ENCODE measurements around the gene ARPP19. TPM values are rescaled to one million over a fixed set of nuclear protein-coding genes. Genes with fewer than 3 reads are reported as not detected.

Gene ARPP19
- total RNA-seq, 1 donor from 2014 or later = 150 TPM

- TF ChIP-seq, protein P1, sequence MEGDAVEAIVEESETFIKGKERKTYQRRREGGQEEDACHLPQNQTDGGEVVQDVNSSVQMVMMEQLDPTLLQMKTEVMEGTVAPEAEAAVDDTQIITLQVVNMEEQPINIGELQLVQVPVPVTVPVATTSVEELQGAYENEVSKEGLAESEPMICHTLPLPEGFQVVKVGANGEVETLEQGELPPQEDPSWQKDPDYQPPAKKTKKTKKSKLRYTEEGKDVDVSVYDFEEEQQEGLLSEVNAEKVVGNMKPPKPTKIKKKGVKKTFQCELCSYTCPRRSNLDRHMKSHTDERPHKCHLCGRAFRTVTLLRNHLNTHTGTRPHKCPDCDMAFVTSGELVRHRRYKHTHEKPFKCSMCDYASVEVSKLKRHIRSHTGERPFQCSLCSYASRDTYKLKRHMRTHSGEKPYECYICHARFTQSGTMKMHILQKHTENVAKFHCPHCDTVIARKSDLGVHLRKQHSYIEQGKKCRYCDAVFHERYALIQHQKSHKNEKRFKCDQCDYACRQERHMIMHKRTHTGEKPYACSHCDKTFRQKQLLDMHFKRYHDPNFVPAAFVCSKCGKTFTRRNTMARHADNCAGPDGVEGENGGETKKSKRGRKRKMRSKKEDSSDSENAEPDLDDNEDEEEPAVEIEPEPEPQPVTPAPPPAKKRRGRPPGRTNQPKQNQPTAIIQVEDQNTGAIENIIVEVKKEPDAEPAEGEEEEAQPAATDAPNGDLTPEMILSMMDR (IDR thresholded peaks at IDR 0.05; ENCODE audit: insufficient read depth, low read length, severe bottlenecking) = no peak
- FAIRE-seq = no peak
- Histone ChIP-seq H3K4me3 (ENCODE audit: low read depth, low read length) (no peak overlapping the region), H3K27me3 (ENCODE audit: control insufficient read depth, insufficient read depth, low read length) (no peaks in the 10 kb centered on the region), H3K36me3 (ENCODE audit: control insufficient read depth, insufficient read depth, low read length) (peaks cover 2% of the 10 kb centered on the region)
- DNase-seq (ENCODE audit: low read depth) = no peak
Measured at GRCh38 chr15:52563501-52564060, 5.2 kb downstream of the ARPP19 start.

DNA sequence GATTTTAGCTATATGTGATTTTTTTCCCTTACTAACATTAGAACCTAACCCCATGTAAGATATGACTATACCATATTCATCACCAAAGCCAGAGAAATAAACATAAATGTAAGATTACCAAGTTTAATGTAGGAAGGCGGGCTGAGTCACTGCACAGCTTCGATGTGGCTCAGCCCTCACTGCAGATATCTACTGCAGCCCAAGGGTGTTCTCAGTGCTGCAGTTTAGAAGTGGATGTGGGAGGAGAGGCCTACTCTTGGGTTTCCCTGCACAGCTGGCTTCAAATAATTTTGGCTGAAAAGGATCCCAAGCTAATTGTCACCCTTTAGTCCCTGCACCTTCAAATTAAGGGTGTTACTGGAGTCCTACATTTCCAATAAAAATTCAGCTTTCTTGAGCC, 9.3 kb downstream of the ARPP19 start:
- Histone ChIP-seq H3K36me3 (ENCODE audit: control insufficient read depth, insufficient read depth, low read length) (peaks cover 2% of the 10 kb centered on the region), H3K4me3 (ENCODE audit: low read depth, low read length) (no peak overlapping the region), H3K27me3 (ENCODE audit: control insufficient read depth, insufficient read depth, low read length) (no peaks in the 10 kb centered on the region)
- FAIRE-seq (no peak), DNase-seq (ENCODE audit: low read depth) (peak; percentile 34)
- TF ChIP-seq, protein P1 (IDR thresholded peaks at IDR 0.05; ENCODE audit: insufficient read depth, low read length, severe bottlenecking) = no peak

DNA sequence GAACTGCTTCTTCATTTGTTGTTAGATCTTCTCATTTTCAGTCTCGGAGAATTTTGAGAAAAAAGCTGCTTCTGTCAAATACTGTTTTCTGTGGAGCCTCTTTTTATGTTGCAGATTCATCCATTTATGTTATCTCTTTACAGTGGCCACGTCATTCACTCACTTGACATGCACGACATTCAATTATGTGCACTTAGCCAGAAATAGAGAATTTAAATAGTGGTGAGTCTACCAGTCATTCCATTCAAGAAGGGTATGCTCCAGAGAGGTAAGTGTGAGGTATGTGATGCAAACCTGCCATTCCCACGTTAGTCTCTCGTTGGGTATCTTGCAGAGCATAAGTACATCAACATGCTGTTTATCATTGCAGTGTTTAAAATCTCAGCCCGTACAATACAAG, 9.8 kb downstream of the ARPP19 start:
- TF ChIP-seq, protein P1 (IDR thresholded peaks at IDR 0.05; ENCODE audit: insufficient read depth, low read length, severe bottlenecking) = no peak
- DNase-seq (ENCODE audit: low read depth) (no peak), FAIRE-seq (no peak)
- no peak overlapping the region for H3K4me3 ChIP-seq (ENCODE audit: low read depth, low read length)
- peaks cover 2% of the 10 kb centered on the region for H3K36me3 ChIP-seq (ENCODE audit: control insufficient read depth, insufficient read depth, low read length)
- H3K27me3 ChIP-seq (ENCODE audit: control insufficient read depth, insufficient read depth, low read length) = no peaks in the 10 kb centered on the region

- no peaks in the 10 kb centered on the region for H3K27me3 ChIP-seq (ENCODE audit: control insufficient read depth, insufficient read depth, low read length)
- peaks cover 4% of the 10 kb centered on the region for H3K36me3 ChIP-seq (ENCODE audit: control insufficient read depth, insufficient read depth, low read length)
- peak; percentile 97 for DNase-seq (ENCODE audit: low read depth)
- TF ChIP-seq, protein P1 (IDR thresholded peaks at IDR 0.05; ENCODE audit: insufficient read depth, low read length, severe bottlenecking) = no peak
- no peak for FAIRE-seq
- H3K4me3 ChIP-seq (ENCODE audit: low read depth, low read length) = peak overlapping the region; percentile 6
Measured at GRCh38 chr15:52558196-52558595, 10.6 kb downstream of the ARPP19 start.

GRCh38 chr15:52557274-52557641, 11.6 kb downstream of the ARPP19 start:
- Histone ChIP-seq H3K36me3 (ENCODE audit: control insufficient read depth, insufficient read depth, low read length) (peaks cover 4% of the 10 kb centered on the region), H3K4me3 (ENCODE audit: low read depth, low read length) (no peak overlapping the region), H3K27me3 (ENCODE audit: control insufficient read depth, insufficient read depth, low read length) (no peaks in the 10 kb centered on the region)
- TF ChIP-seq, protein P1 (IDR thresholded peaks at IDR 0.05; ENCODE audit: insufficient read depth, low read length, severe bottlenecking) = no peak
- DNase-seq (ENCODE audit: low read depth) (no peak), FAIRE-seq (no peak)

All from bronchial epithelial cell (primary cell).